ENCODE measurements around the gene SMIM1.

Gene SMIM1

DNA sequence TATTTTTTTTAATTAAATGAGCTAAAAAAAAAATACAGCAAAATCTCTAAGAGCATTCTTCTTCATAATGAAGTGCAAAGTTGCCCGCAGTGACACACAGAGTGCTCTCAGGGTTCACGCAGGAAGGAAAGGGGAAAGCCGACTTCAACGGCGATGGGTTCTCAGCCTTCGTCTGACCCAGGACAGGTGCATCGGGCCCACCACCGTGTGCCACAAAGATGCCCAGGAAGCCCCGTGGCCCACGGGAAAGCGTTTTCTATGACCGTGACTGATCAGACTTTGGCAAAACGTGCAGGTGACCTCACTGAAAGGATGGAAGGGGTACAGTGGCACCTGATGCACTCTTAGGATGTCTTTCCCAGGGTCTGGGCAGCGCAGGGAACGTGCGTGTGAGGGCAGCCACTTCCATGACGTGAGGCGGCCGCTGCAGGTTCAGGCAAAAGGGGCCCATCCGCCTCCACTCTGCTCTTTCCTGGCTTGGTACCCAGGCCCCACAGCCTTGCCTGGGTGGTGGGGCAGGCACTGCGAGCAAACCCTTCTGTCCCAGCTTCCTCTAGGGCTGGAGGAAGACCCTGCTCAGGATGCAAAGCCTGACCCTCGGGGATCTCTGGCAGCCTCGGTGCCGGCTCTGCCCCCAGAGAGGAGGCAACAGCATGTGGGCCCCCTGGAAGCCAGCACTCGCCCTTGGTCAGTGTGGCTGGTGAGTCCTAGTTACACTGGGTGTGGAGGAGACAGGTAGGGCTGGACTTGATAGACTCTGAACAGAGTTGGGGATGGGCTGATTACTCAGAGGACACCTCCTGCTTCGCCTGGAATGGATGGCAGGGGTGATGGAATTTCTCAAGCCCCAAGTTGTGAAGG, 15.4 kb downstream of the SMIM1 start:
- DNase-seq (ENCODE audit: low spot score), result no peak
- TF ChIP-seq, protein P1, sequence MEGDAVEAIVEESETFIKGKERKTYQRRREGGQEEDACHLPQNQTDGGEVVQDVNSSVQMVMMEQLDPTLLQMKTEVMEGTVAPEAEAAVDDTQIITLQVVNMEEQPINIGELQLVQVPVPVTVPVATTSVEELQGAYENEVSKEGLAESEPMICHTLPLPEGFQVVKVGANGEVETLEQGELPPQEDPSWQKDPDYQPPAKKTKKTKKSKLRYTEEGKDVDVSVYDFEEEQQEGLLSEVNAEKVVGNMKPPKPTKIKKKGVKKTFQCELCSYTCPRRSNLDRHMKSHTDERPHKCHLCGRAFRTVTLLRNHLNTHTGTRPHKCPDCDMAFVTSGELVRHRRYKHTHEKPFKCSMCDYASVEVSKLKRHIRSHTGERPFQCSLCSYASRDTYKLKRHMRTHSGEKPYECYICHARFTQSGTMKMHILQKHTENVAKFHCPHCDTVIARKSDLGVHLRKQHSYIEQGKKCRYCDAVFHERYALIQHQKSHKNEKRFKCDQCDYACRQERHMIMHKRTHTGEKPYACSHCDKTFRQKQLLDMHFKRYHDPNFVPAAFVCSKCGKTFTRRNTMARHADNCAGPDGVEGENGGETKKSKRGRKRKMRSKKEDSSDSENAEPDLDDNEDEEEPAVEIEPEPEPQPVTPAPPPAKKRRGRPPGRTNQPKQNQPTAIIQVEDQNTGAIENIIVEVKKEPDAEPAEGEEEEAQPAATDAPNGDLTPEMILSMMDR (IDR thresholded peaks at IDR 0.05; ENCODE audit: extremely low read depth, missing control alignments), result no peak

DNA sequence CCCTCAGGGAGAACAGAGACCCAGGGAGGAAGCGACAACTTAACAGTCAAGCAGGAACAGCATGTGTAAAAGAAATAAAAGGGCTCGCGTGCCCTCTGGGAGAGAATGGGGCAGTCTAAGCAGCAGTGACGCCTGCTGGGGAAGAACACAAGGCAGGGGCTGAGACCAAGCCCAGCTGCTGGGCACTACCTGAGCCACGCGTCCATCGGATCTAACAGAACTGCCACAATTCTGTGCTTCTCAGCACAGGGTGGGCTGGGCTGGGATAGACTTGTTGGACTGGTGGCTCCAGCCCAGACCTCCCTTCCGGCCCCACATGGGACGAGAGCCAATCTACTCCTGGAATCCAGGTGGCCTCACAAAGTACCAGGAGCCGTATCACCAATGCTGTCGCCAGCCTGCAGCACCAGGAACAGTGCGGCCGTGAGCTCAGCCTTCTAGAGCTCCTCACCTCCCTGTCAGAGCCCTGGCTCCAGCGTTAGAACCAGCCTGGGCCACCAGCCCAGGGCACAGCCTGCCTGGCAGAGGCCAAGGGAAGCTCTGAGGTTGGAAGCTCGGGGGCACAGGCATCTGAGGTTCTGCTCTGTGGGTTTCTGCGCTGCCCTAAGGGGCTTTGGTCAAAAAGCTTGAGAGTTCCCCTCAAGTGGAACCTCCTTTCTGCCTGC, 16.3 kb downstream of the SMIM1 start:
- TF ChIP-seq, protein P1 (IDR thresholded peaks at IDR 0.05; ENCODE audit: extremely low read depth, missing control alignments), result no peak
- DNase-seq (ENCODE audit: low spot score), result no peak

DNA sequence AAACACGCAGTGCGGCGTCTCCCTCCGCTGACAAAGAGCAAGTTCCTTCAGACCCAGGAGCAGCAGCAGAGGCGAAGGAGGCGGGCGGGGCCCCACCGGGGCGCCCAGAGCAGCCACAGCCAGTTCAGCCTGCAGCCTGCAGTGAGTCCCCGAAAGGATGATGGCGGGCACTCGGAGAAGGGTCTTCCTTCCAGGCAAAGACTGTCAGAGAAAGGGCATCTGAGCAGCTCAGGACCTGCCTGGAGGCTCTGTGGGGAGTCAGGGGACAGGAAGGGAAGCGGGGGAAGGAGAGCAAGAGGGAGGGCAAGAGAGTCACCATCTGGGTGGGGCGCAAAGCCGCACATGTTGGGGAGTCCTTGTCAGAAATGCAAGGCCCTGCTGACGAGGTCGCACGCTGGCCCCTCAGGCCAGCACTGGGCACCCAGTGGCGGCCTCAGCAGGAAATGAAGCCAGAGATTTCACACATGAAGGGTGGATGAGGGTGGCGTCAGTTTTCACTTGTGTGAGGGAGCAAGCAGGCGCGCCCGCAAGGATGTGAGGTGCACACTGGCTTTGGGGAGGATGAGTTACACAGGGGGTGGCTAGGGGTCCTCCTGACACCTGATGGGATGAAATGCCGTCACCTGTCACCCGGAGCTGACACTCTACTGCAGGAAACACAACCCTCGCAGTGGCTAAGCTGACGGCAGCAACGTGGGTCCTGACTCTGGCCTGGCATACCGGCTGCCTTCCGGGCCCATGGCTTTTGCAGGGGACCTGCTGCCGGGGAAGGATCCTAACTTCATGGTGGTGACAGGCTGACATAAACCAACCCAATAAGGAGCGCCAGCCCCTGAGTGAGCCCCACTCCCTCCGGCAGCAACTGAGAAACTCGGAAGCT, 17.1 kb downstream of the SMIM1 start:
- TF ChIP-seq, protein P1 (IDR thresholded peaks at IDR 0.05; ENCODE audit: extremely low read depth, missing control alignments), result no peak
- DNase-seq (ENCODE audit: low spot score), result no peak

DNA sequence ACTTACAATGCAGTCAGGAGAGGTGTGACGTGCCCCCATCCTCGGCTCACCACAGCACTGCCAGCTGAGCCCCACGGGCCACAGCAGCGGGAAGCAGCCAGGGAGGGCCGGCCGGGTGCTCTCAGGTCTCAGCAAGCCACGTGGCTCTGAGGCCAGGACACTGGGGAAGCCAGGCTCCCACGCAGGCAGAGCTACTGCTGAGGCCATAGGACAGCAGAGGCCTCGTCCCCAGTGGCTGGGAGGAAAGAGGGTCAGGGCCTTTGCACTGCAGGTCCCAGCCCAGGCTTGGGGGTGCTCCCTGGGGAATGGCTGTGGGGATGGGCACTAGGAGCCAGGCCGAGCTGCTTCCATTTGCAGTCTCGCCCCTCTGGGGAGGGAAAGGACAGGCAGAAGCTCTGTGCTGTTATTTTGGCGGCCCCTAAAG, 18.0 kb downstream of the SMIM1 start:
- TF ChIP-seq, protein P1 (IDR thresholded peaks at IDR 0.05; ENCODE audit: extremely low read depth, missing control alignments), result no peak
- DNase-seq (ENCODE audit: low spot score), result no peak

DNA sequence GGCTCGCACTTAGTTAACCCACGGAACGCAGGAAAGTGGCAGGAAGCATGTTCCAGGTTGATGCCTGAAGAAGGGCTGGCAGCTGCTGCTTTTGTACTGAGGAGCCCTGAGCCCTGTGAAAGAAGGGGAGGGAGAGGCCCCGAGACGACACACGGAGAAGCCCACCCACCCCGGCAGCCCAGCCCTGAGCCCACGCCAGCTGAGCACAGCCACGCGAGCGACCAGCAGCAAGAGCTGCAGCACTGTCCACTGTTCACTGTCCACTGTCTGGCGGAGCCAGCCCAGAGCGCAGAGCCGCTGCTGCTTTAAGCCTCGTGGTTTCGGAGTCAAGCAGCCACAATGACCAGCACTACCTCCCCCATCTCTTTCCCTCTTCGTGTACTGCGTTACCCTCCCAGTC, 18.4 kb downstream of the SMIM1 start:
- DNase-seq (ENCODE audit: low spot score), result no peak
- TF ChIP-seq, protein P1 (IDR thresholded peaks at IDR 0.05; ENCODE audit: extremely low read depth, missing control alignments), result no peak

DNA sequence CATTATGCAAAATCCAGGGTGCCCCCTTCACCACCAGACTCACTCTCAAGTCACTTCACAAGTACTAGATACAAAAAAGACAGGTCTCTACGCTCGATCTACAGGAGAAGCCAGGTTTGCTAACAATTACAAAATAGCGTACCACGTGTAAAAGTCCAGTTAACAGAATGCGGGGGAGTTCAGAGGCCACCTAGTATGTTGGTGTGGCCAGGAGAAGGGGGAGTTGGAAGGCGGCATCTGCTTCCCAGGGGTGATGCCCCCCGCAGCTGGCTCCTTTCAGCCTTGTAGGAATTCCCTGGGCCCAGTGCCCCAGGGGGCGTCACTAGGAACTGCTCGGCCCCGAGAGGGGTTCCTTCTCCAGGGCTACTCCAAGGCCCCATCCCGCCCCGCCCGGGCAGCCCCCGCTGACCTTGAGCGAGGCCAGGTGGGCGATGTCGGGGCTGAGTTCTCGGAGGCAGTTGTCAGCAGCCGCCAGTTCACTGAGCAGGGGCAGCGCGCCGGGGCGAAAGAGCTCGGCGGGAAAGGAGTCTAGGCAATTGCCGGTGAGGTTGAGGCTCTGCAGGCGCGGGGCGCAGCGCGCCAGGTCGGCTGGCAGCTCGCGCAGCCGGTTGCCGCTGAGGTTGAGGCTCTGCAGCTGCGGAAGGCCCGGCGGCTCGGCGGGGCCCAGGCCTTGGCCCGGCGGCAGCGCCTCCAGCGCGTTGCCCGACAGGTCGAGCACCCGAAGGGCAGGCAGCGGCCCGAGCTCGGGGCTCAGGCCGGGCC, 23.1 kb downstream of the SMIM1 start:
- DNase-seq (ENCODE audit: low spot score), result no peak
- TF ChIP-seq, protein P1 (IDR thresholded peaks at IDR 0.05; ENCODE audit: extremely low read depth, missing control alignments), result no peak

Data from GM20000 (cell line).